Endothelial cell of umbilical vein (primary cell): ENCODE results near the gene PRXL2C. TPM values are rescaled to one million over a fixed set of nuclear protein-coding genes. Genes with fewer than 3 reads are reported as not detected.

ENCODE experiments used
- BruUV-seq: library from RNA; stranded (reverse); fragments of 400-500 nt; replicated peaks from 2 replicates; lab custom pipeline; 2021; lab: Mats Ljungman, UMichigan
- CTCF ChIA-PET: fragments of 300-600, 350-600 bp; sonication (Branson Sonifier 250); formaldehyde crosslinking; loops from one replicate; lab custom pipeline; 2021; ENCODE audit warnings: antibody characterized with exemption, inconsistent platforms; lab: Charles Lee
- POLR2A ChIA-PET: fragments of 300-600, 350-600 bp; sonication (Branson Sonifier 250); formaldehyde crosslinking; loops from one replicate; lab custom pipeline; 2021; ENCODE audit warnings: antibody characterized with exemption, inconsistent platforms; lab: Charles Lee
- DNase-seq: peaks from one replicate; pipeline ENCODE4 v3.0.0-alpha.2; 2011; ENCODE audit warnings: low read depth, low spot score
- FAIRE-seq: peaks from 2 replicates; lab custom pipeline; 2011; peaks lifted over from hg19 to GRCh38; lab: Jason Lieb, UNC
- H2AFZ ChIP-seq: 2 replicates; pipeline ENCODE4 v1.6.0; 2012; ENCODE audit warnings: low read depth, low read length, control low read depth, inconsistent platforms
- H3K27ac ChIP-seq: 2 replicates; pipeline ENCODE4 v1.5.1; 2011; ENCODE audit warnings: low read depth, mild to moderate bottlenecking, control low read depth, low read length, moderate library complexity; ENCODE audit not compliant: insufficient read depth
- H3K27me3 ChIP-seq, 2 experiments: 2 replicates each; pipeline versions ENCODE4 v1.6.0 to v1.6.1; 2011; ENCODE audit warnings: low read length in 2 of 2, mixed read lengths in 1 of 2; ENCODE audit not compliant: control insufficient read depth in 2 of 2, insufficient read depth in 2 of 2
- H3K36me3 ChIP-seq, 2 experiments: 2 replicates in 1 of 2; 3 replicates in 1 of 2; pipeline ENCODE4 v1.5.1; 2011; ENCODE audit warnings: low read length in 2 of 2, mild to moderate bottlenecking in 1 of 2, moderate library complexity in 1 of 2; ENCODE audit not compliant: control insufficient read depth in 2 of 2, insufficient read depth in 2 of 2; ENCODE audit errors: extremely low read depth in 1 of 2
- H3K4me1 ChIP-seq: 3 replicates; pipeline ENCODE4 v1.5.1; 2011; ENCODE audit warnings: mild to moderate bottlenecking, low read length; ENCODE audit not compliant: control insufficient read depth, insufficient read depth; ENCODE audit errors: extremely low read depth
- H3K4me2 ChIP-seq: 2 replicates; pipeline ENCODE4 v1.6.1; 2011; ENCODE audit warnings: low read length, control low read depth, mixed read lengths; ENCODE audit not compliant: insufficient read depth
- H3K4me3 ChIP-seq, 3 experiments: fragments of 200-600 bp in 1 of 3; sonication (generic), shearing (Covaris generic) in 1 of 3; replicated peaks in 1 of 3; 2 replicates each; pipeline ENCODE4 v1.5.1; 2011 to 2016; ENCODE audit warnings: control low read depth in 3 of 3, low read length in 3 of 3, mild to moderate bottlenecking in 2 of 3, inconsistent platforms in 1 of 3, low read depth in 1 of 3, moderate library complexity in 1 of 3; ENCODE audit not compliant: insufficient read depth in 1 of 3
- H3K79me2 ChIP-seq: 2 replicates; pipeline ENCODE4 v1.6.0; 2012; ENCODE audit warnings: low read length, inconsistent platforms; ENCODE audit not compliant: control insufficient read depth, insufficient read depth
- H3K9ac ChIP-seq: replicated peaks from 2 replicates; pipeline ENCODE3; 2011; ENCODE audit warnings: low read length, control low read depth; ENCODE audit not compliant: insufficient read depth; ENCODE audit errors: extremely low read depth
- H3K9me1 ChIP-seq: replicated peaks from 3 replicates; pipeline ENCODE4 v1.6.0; 2011; ENCODE audit warnings: mild to moderate bottlenecking, low read length; ENCODE audit not compliant: control insufficient read depth, insufficient read depth; ENCODE audit errors: extremely low read depth
- H3K9me3 ChIP-seq: replicated peaks from 2 replicates; pipeline ENCODE4 v1.5.1; 2012; ENCODE audit warnings: low read length, inconsistent platforms; ENCODE audit not compliant: control insufficient read depth, insufficient read depth
- H4K20me1 ChIP-seq: replicated peaks from 2 replicates; pipeline ENCODE3; 2011; ENCODE audit warnings: mild to moderate bottlenecking, low read length; ENCODE audit not compliant: control insufficient read depth, insufficient read depth; ENCODE audit errors: extremely low read depth
- EZH2 ChIP-seq: IDR thresholded peaks from 2 replicates; pipeline ENCODE4 v1.6.1; 2012; ENCODE audit warnings: borderline replicate concordance, low read depth, mild to moderate bottlenecking, moderate library complexity, low read length, inconsistent platforms; ENCODE audit not compliant: severe bottlenecking
- FOS ChIP-seq: IDR thresholded peaks from 2 replicates; pipeline ENCODE4 v1.6.1; 2011; ENCODE audit warnings: mild to moderate bottlenecking, low read length, moderate library complexity, borderline replicate concordance; ENCODE audit not compliant: insufficient read depth
- GATA2 ChIP-seq: IDR thresholded peaks from 2 replicates; pipeline ENCODE4 v1.7.0; 2011; ENCODE audit warnings: low read depth, mild to moderate bottlenecking, moderate library complexity, mixed read lengths, low read length; ENCODE audit not compliant: insufficient read length, insufficient read depth
- JUN ChIP-seq: IDR thresholded peaks from 2 replicates; pipeline ENCODE4 v1.6.1; 2011; ENCODE audit warnings: borderline replicate concordance, low read depth; ENCODE audit not compliant: insufficient read length, insufficient read depth
- MYC ChIP-seq: IDR thresholded peaks from one replicate; pipeline ENCODE4 v1.6.1; 2011; ENCODE audit warnings: mild to moderate bottlenecking, low read depth, low read length
- POLR2A ChIP-seq: IDR thresholded peaks from 2 replicates; pipeline ENCODE4 v1.6.1; 2012; ENCODE audit warnings: low read depth, mild to moderate bottlenecking, control low read depth, low read length
- dilution Hi-C: fragments of 300-500 bp; cut with MboI; formaldehyde crosslinking; loops from one replicate; pipeline ENCODE4 v1.15.0; 2019; ENCODE audit warnings: low sequenced_read_pairs; ENCODE audit not compliant: extremely low pct_ligation_motif_present
- intact Hi-C: fragments of 100-400 bp; cut with micrococcal nuclease; formaldehyde crosslinking; loops from one replicate; pipeline ENCODE4 v1.10.0; 2022
- polyA plus RNA-seq, 4 experiments: library from polyadenylated mRNA; depleted of rRNA in 3 of 4; stranded (reverse) in 3 of 4; unstranded in 1 of 4; fragments of >200 nt; gene quantifications; 2 replicates each; pipeline versions ENCODE4 v1.2.1 to v1.2.3, GENCODE V29; 2011 to 2012; ENCODE audit warnings: missing spikeins in 1 of 4
- total RNA-seq: library from RNA; stranded (reverse); gene quantifications from 2 replicates; pipeline ENCODE4 v1.2.3, GENCODE V29; 2021
- TF ChIP-seq, protein P1 (sequence below), 2 donors: IDR thresholded peaks; 1 replicate in 1 of 2; 2 replicates in 1 of 2; pipeline ENCODE4 v1.5.1; 2011; ENCODE audit warnings: low read length in 2 of 2, mild to moderate bottlenecking in 2 of 2, moderate library complexity in 2 of 2, control low read depth in 1 of 2, inconsistent platforms in 1 of 2, low read depth in 1 of 2; ENCODE audit not compliant: insufficient read depth in 1 of 2; ENCODE audit errors: extremely low read depth in 1 of 2
- TF ChIP-seq, protein P2 (sequence below): IDR thresholded peaks from 2 replicates; pipeline ENCODE4 v1.6.1; 2011; ENCODE audit not compliant: insufficient read depth, insufficient read length

The PRXL2C gene
- total and polyA plus RNA-seq, 2 donors (not counting 3 experiments of a cell fraction or from before 2014, with no cell fraction given), result 5.4 to 14.7 TPM

DNA sequence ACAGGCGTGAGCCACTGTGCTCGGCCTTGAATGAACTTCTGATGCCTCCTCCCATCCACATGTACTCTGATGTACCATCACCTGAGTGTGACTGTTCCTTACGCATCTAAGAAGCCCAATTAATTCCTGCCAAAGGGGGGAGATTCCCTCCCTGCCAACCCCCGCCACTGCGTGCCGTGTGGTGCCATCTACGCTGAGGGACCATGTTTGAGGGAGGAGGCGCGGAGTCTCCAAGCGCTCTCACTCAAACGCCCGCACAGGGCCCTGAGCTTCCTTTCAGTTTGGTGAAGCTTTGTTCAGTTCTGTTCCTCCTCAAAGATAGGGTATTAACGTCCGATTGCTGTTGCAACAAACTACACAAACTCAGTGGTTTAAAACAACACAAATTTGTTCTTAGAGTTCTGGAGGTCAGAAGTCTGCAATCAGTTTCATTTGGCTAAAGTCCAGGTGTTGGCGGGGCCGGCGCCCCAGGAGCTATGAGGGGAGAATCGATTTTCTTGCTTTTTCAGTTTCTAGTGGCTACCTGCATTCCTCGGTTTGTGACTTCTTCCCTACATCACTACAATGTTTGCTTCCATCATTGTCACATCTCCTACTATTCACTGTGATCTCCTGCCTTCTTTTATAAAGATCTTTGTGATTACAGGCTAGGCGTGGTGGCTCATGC is 13.9 kb upstream of the PRXL2C start:
- no peaks in the 10 kb centered on the region for H3K27me3 ChIP-seq
- CTCF ChIA-PET, result interaction anchor here (0.5 to 4.6 kb wide), 4 partner anchors 72 to 352 kb away, joined by 3 to 84 read pairs (median 3); no protein-coding TSS in a partner anchor
- no peak overlapping the region for H3K27ac ChIP-seq
- no peak overlapping the region for H2AFZ ChIP-seq
- no peaks in the 10 kb centered on the region for H3K36me3 ChIP-seq
- no peaks in the 10 kb centered on the region for H3K9me1 ChIP-seq
- no peak overlapping the region for H3K9ac ChIP-seq
- TF ChIP-seq POLR2A (no peak), MYC (no peak), FOS (no peak), JUN (no peak), GATA2 (no peak), EZH2 (no peak)
- TF ChIP-seq, protein P1, sequence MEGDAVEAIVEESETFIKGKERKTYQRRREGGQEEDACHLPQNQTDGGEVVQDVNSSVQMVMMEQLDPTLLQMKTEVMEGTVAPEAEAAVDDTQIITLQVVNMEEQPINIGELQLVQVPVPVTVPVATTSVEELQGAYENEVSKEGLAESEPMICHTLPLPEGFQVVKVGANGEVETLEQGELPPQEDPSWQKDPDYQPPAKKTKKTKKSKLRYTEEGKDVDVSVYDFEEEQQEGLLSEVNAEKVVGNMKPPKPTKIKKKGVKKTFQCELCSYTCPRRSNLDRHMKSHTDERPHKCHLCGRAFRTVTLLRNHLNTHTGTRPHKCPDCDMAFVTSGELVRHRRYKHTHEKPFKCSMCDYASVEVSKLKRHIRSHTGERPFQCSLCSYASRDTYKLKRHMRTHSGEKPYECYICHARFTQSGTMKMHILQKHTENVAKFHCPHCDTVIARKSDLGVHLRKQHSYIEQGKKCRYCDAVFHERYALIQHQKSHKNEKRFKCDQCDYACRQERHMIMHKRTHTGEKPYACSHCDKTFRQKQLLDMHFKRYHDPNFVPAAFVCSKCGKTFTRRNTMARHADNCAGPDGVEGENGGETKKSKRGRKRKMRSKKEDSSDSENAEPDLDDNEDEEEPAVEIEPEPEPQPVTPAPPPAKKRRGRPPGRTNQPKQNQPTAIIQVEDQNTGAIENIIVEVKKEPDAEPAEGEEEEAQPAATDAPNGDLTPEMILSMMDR (IDR thresholded peaks at IDR 0.05; ENCODE audit: extremely low read depth in 1 of 2, insufficient read depth in 1 of 2, low read depth in 1 of 2, low read length in 2 of 2), result no peak
- TF ChIP-seq, protein P2, sequence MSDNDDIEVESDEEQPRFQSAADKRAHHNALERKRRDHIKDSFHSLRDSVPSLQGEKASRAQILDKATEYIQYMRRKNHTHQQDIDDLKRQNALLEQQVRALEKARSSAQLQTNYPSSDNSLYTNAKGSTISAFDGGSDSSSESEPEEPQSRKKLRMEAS, result no peak
- H3K4me3 ChIP-seq, result no peak overlapping the region
- H4K20me1 ChIP-seq, result no peaks in the 10 kb centered on the region
- no peak overlapping the region for H3K4me2 ChIP-seq
- FAIRE-seq (no peak), DNase-seq (no peak)
- peaks cover under 1% of the 10 kb centered on the region for H3K4me1 ChIP-seq
- no peaks in the 10 kb centered on the region for H3K79me2 ChIP-seq
- no TSS peak for BruUV-seq
- H3K9me3 ChIP-seq, result no peaks in the 10 kb centered on the region
- POLR2A ChIA-PET, result no interaction called here
- intact Hi-C loops, result no loop called here
- dilution Hi-C loops, result no loop called here
